Parathyroid adenoma (tissue), 2 donors: Measurements from ENCODE around the gene DDX23.
A peak's percentile ranks its signal among the peaks of the same experiment; 100 is the strongest.

Experiments
- H2AFZ ChIP-seq: fragments of 300-600 bp; sonication (generic); one replicate; pipeline ENCODE4 v1.7.0; 2017; ENCODE audit warnings: antibody characterized with exemption, mild to moderate bottlenecking
- H3K27ac ChIP-seq: fragments of 300-600 bp; sonication (generic); one replicate; pipeline ENCODE4 v1.7.0; 2017
- H3K27me3 ChIP-seq: fragments of 300-600 bp; sonication (generic); one replicate; pipeline ENCODE4 v1.7.0; 2017; ENCODE audit warnings: low read length; ENCODE audit not compliant: control insufficient read depth, insufficient read depth
- H3K36me3 ChIP-seq: fragments of 300-600 bp; sonication (generic); one replicate; pipeline ENCODE4 v1.7.0; 2017; ENCODE audit warnings: low read length; ENCODE audit not compliant: control insufficient read depth, insufficient read depth
- H3K4me1 ChIP-seq: fragments of 300-600 bp; sonication (generic); one replicate; pipeline ENCODE4 v1.7.0; 2017; ENCODE audit warnings: control low read depth
- H3K4me2 ChIP-seq: fragments of 300-600 bp; sonication (generic); one replicate; pipeline ENCODE4 v1.7.0; 2017; ENCODE audit warnings: low read length
- H3K4me3 ChIP-seq: fragments of 300-600 bp; sonication (generic); one replicate; pipeline ENCODE4 v1.7.0; 2017; ENCODE audit warnings: low read depth, low read length
- H3K79me2 ChIP-seq: fragments of 300-600 bp; sonication (generic); one replicate; pipeline ENCODE4 v1.7.0; 2017; ENCODE audit warnings: control low read depth
- H3K9ac ChIP-seq: fragments of 300-600 bp; sonication (generic); one replicate; pipeline ENCODE4 v1.7.0; 2017; ENCODE audit warnings: mild to moderate bottlenecking
- H3K9me3 ChIP-seq: fragments of 300-600 bp; sonication (generic); one replicate; pipeline ENCODE4 v1.7.0; 2017; ENCODE audit warnings: low read length; ENCODE audit not compliant: control insufficient read depth
- CTCF ChIP-seq: fragments of 300-600 bp; sonication (generic); IDR thresholded peaks from one replicate; pipeline ENCODE4 v1.7.0; 2017; ENCODE audit warnings: antibody characterized with exemption, mild to moderate bottlenecking
- donor health status: primary hyperparathyroidism.

DDX23 gene

GRCh38 chr12:48873096-48873495 lies 21.1 kb upstream of the DDX23 start:
- Histone ChIP-seq H3K27me3 (no peaks in the 10 kb centered on the region), H3K36me3 (no peaks in the 10 kb centered on the region), H3K9ac (no peak overlapping the region), H3K27ac (no peak overlapping the region), H3K4me2 (no peak overlapping the region), H3K4me3 (no peak overlapping the region), H3K4me1 (no peaks in the 10 kb centered on the region), H3K9me3 (no peaks in the 10 kb centered on the region), H2AFZ (no peak overlapping the region), H3K79me2 (no peaks in the 10 kb centered on the region)
- no peak for TF ChIP-seq CTCF

GRCh38 chr12:48869191-48869590 lies 17.2 kb upstream of the DDX23 start:
- no peak overlapping the region for H3K4me3 ChIP-seq
- peaks cover 3% of the 10 kb centered on the region for H3K4me1 ChIP-seq
- H3K27ac ChIP-seq: no peak overlapping the region
- no peaks in the 10 kb centered on the region for H3K9me3 ChIP-seq
- no peak overlapping the region for H2AFZ ChIP-seq
- no peak overlapping the region for H3K9ac ChIP-seq
- H3K79me2 ChIP-seq: no peaks in the 10 kb centered on the region
- no peaks in the 10 kb centered on the region for H3K36me3 ChIP-seq
- no peak overlapping the region for H3K4me2 ChIP-seq
- TF ChIP-seq CTCF: no peak
- no peaks in the 10 kb centered on the region for H3K27me3 ChIP-seq

- TF ChIP-seq CTCF: no peak
- H3K4me1 ChIP-seq: peaks cover 3% of the 10 kb centered on the region
- H3K4me2 ChIP-seq: no peak overlapping the region
- no peak overlapping the region for H3K4me3 ChIP-seq
- H3K79me2 ChIP-seq: no peaks in the 10 kb centered on the region
- H3K9ac ChIP-seq: no peak overlapping the region
- H3K27ac ChIP-seq: no peak overlapping the region
- H2AFZ ChIP-seq: no peak overlapping the region
- H3K27me3 ChIP-seq: no peaks in the 10 kb centered on the region
- H3K36me3 ChIP-seq: no peaks in the 10 kb centered on the region
- no peaks in the 10 kb centered on the region for H3K9me3 ChIP-seq
Observed at GRCh38 chr12:48868451-48868850, 16.5 kb upstream of the DDX23 start.

GRCh38 chr12:48866052-48866711 lies 14.2 kb upstream of the DDX23 start:
- Histone ChIP-seq H2AFZ (peak overlapping the region; percentile 86), H3K36me3 (no peaks in the 10 kb centered on the region), H3K4me2 (peak overlapping the region; percentile 64), H3K9ac (no peak overlapping the region), H3K27ac (no peak overlapping the region), H3K4me1 (peaks cover 3% of the 10 kb centered on the region), H3K4me3 (peak overlapping the region; percentile 57), H3K9me3 (no peaks in the 10 kb centered on the region), H3K79me2 (no peaks in the 10 kb centered on the region), H3K27me3 (no peaks in the 10 kb centered on the region)
- no peak for TF ChIP-seq CTCF
